ENCODE measurements around the gene TAPT1.

The TAPT1 gene

DNA sequence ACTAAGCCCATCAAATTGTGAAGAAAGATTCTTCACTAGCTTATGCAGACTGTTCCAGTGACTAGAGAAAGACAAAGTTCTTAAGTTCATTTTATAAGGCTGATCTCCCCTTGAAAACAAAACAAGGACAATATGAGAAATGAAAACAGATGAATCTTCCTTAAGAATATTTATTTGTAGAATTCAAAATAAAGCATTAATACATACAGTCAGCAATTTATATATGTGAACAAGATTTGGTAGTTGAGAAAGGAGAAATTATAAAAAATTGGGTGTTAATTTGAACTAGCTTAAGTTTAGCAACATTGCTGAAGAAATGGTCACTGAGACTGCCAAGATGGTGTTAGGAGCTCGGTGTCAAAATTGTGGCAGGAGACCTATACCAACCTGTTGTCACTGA, 41.4 kb upstream of the TAPT1 start:
- H3K27ac ChIP-seq: no peak overlapping the region
- TF ChIP-seq ZFX (IDR thresholded peaks at IDR 0.05; ENCODE audit: borderline replicate concordance): no peak
- TF ChIP-seq, protein P1, sequence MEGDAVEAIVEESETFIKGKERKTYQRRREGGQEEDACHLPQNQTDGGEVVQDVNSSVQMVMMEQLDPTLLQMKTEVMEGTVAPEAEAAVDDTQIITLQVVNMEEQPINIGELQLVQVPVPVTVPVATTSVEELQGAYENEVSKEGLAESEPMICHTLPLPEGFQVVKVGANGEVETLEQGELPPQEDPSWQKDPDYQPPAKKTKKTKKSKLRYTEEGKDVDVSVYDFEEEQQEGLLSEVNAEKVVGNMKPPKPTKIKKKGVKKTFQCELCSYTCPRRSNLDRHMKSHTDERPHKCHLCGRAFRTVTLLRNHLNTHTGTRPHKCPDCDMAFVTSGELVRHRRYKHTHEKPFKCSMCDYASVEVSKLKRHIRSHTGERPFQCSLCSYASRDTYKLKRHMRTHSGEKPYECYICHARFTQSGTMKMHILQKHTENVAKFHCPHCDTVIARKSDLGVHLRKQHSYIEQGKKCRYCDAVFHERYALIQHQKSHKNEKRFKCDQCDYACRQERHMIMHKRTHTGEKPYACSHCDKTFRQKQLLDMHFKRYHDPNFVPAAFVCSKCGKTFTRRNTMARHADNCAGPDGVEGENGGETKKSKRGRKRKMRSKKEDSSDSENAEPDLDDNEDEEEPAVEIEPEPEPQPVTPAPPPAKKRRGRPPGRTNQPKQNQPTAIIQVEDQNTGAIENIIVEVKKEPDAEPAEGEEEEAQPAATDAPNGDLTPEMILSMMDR (IDR thresholded peaks at IDR 0.05): no peak

DNA sequence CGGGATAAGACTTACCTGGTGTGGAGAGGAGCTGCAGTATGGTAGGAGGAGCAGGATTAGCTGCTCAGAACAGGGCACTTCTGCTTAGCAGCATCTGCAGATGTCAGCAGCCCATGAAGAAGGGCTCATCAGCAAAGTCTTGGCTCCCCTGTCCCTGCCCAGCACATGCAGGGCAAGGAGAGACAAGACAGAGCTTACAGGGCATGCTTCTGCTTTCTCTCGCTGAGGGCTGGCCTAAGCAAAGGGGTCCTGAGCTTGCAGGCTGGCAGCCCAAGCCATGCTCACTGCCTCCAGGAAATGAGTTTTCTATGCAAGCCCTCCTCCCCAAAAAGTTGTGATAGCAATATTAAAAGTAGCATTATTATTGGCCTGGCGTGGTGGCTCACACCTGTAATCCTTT, 39.5 kb upstream of the TAPT1 start:
- no peak overlapping the region for H3K27ac ChIP-seq
- TF ChIP-seq, protein P1 (IDR thresholded peaks at IDR 0.05): no peak
- TF ChIP-seq ZFX (IDR thresholded peaks at IDR 0.05; ENCODE audit: borderline replicate concordance): no peak

- TF ChIP-seq, protein P1 (IDR thresholded peaks at IDR 0.05): peak; percentile 60
- TF ChIP-seq ZFX (IDR thresholded peaks at IDR 0.05; ENCODE audit: borderline replicate concordance): no peak
- no peak overlapping the region for H3K27ac ChIP-seq
Observed at GRCh38 chr4:16264798-16265197, 38.5 kb upstream of the TAPT1 start.

DNA sequence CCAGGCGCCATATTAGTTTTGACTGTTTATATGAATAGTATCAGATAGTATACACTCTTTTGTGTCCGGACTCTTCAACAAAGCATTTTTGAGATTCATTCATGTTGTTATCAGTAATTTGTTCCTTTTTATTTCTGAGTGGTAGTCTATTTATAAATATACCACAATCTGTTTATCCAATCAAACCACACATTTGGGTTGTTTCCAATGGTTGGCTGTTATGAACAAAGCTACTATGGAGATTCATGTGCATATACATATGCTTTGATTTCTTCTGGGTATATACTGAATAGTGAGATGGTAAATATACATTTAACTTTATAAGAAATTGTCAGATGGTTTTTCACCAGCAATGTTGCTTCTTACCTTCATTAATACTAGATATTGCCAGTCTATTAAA, 36.8 kb upstream of the TAPT1 start:
- H3K27ac ChIP-seq: no peak overlapping the region
- TF ChIP-seq, protein P1 (IDR thresholded peaks at IDR 0.05): no peak
- no peak for TF ChIP-seq ZFX (IDR thresholded peaks at IDR 0.05; ENCODE audit: borderline replicate concordance)

GRCh38 chr4:16262188-16262587, 35.9 kb upstream of the TAPT1 start:
- TF ChIP-seq, protein P1 (IDR thresholded peaks at IDR 0.05): no peak
- no peak for TF ChIP-seq ZFX (IDR thresholded peaks at IDR 0.05; ENCODE audit: borderline replicate concordance)
- H3K27ac ChIP-seq: no peak overlapping the region

GRCh38 chr4:16261313-16261878, 35.1 kb upstream of the TAPT1 start:
- no peak overlapping the region for H3K27ac ChIP-seq
- TF ChIP-seq, protein P1 (IDR thresholded peaks at IDR 0.05): no peak
- TF ChIP-seq ZFX (IDR thresholded peaks at IDR 0.05; ENCODE audit: borderline replicate concordance): no peak

- H3K27ac ChIP-seq: no peak overlapping the region
Observed at GRCh38 chr4:16259889-16260246, 33.6 kb upstream of the TAPT1 start.

More at GRCh38 chr4:16259889-16260246, 33.6 kb upstream of the TAPT1 start:
- no peak for TF ChIP-seq ZFX (IDR thresholded peaks at IDR 0.05; ENCODE audit: borderline replicate concordance)
- TF ChIP-seq, protein P1 (IDR thresholded peaks at IDR 0.05): no peak
